ENCODE data around the gene TPM4. TPM values are rescaled to one million over a fixed set of nuclear protein-coding genes. Genes with fewer than 3 reads are reported as not detected.

The TPM4 gene
- polyA plus RNA-seq, 1 donor from 2014 or later: 119 TPM

GRCh38 chr19:16125737-16126495 is 49.6 kb downstream of the TPM4 start:
- no peaks in the 10 kb centered on the region for H3K36me3 ChIP-seq (ENCODE audit: insufficient read depth, low read length)
- no peaks in the 10 kb centered on the region for H3K79me2 ChIP-seq (replicated peaks; ENCODE audit: insufficient read depth, low read length)
- no peak overlapping the region for H2AFZ ChIP-seq (ENCODE audit: low read depth, low read length)
- no peak overlapping the region for H3K9ac ChIP-seq (ENCODE audit: low read length)
- H3K27ac ChIP-seq (ENCODE audit: low read length): no peak overlapping the region
- no peaks in the 10 kb centered on the region for H3K9me3 ChIP-seq (ENCODE audit: low read length)
- no peaks in the 10 kb centered on the region for H3F3A ChIP-seq (ENCODE audit: insufficient read depth, low read length, poor library complexity, severe bottlenecking)
- no peaks in the 10 kb centered on the region for H4K20me1 ChIP-seq (ENCODE audit: insufficient read depth)
- no peaks in the 10 kb centered on the region for H3K9me2 ChIP-seq (ENCODE audit: insufficient read depth, low read length)
- no peak overlapping the region for H3K4me2 ChIP-seq (ENCODE audit: low read length)
- TF ChIP-seq SMC3 (conservative IDR thresholded peaks at IDR 0.05; ENCODE audit: poor library complexity) (no peak), CTCF (IDR thresholded peaks at IDR 0.05; ENCODE audit: poor library complexity, severe bottlenecking) (no peak), MXI1 (conservative IDR thresholded peaks at IDR 0.05; ENCODE audit: poor library complexity, severe bottlenecking) (no peak), EZH2 (IDR thresholded peaks at IDR 0.05; ENCODE audit: borderline replicate concordance, insufficient read depth, low read length, poor library complexity, severe bottlenecking) (no peak), EP300 (conservative IDR thresholded peaks at IDR 0.05; ENCODE audit: poor library complexity, severe bottlenecking) (no peak), POLR2AphosphoS5 (IDR thresholded peaks at IDR 0.05) (no peak)
- no peak overlapping the region for H3K4me3 ChIP-seq (ENCODE audit: low read length)
- no peaks in the 10 kb centered on the region for H3K27me3 ChIP-seq (ENCODE audit: insufficient read depth, low read depth, low read length)

- H3K9me3 ChIP-seq (ENCODE audit: low read length): no peaks in the 10 kb centered on the region
- H3K4me3 ChIP-seq (ENCODE audit: low read length): no peak overlapping the region
- H4K20me1 ChIP-seq (ENCODE audit: insufficient read depth): no peaks in the 10 kb centered on the region
- H3F3A ChIP-seq (ENCODE audit: insufficient read depth, low read length, poor library complexity, severe bottlenecking): no peaks in the 10 kb centered on the region
- no peak overlapping the region for H3K4me2 ChIP-seq (ENCODE audit: low read length)
- no peaks in the 10 kb centered on the region for H3K9me2 ChIP-seq (ENCODE audit: insufficient read depth, low read length)
- H3K79me2 ChIP-seq (replicated peaks; ENCODE audit: insufficient read depth, low read length): no peaks in the 10 kb centered on the region
- no peaks in the 10 kb centered on the region for H3K36me3 ChIP-seq (ENCODE audit: insufficient read depth, low read length)
- no peak overlapping the region for H3K9ac ChIP-seq (ENCODE audit: low read length)
- H2AFZ ChIP-seq (ENCODE audit: low read depth, low read length): no peak overlapping the region
- TF ChIP-seq EZH2 (IDR thresholded peaks at IDR 0.05; ENCODE audit: borderline replicate concordance, insufficient read depth, low read length, poor library complexity, severe bottlenecking) (no peak), EP300 (conservative IDR thresholded peaks at IDR 0.05; ENCODE audit: poor library complexity, severe bottlenecking) (no peak), CTCF (IDR thresholded peaks at IDR 0.05; ENCODE audit: poor library complexity, severe bottlenecking) (no peak)
- H3K27me3 ChIP-seq (ENCODE audit: insufficient read depth, low read depth, low read length): no peaks in the 10 kb centered on the region
- H3K27ac ChIP-seq (ENCODE audit: low read length): no peak overlapping the region
Measured at GRCh38 chr19:16127080-16127479, 50.8 kb downstream of the TPM4 start.

- Histone ChIP-seq H3K79me2 (replicated peaks; ENCODE audit: insufficient read depth, low read length) (no peaks in the 10 kb centered on the region), H3F3A (ENCODE audit: insufficient read depth, low read length, poor library complexity, severe bottlenecking) (no peaks in the 10 kb centered on the region), H3K9me2 (ENCODE audit: insufficient read depth, low read length) (no peaks in the 10 kb centered on the region), H3K27ac (ENCODE audit: low read length) (no peak overlapping the region), H2AFZ (ENCODE audit: low read depth, low read length) (no peak overlapping the region), H3K9me3 (ENCODE audit: low read length) (no peaks in the 10 kb centered on the region), H3K4me3 (ENCODE audit: low read length) (no peak overlapping the region), H4K20me1 (ENCODE audit: insufficient read depth) (no peaks in the 10 kb centered on the region), H3K36me3 (ENCODE audit: insufficient read depth, low read length) (no peaks in the 10 kb centered on the region), H3K4me2 (ENCODE audit: low read length) (no peak overlapping the region), H3K27me3 (ENCODE audit: insufficient read depth, low read depth, low read length) (no peaks in the 10 kb centered on the region), H3K9ac (ENCODE audit: low read length) (no peak overlapping the region)
- TF ChIP-seq TAF1 (IDR thresholded peaks at IDR 0.05; ENCODE audit: low read depth) (no peak), SMC3 (conservative IDR thresholded peaks at IDR 0.05; ENCODE audit: poor library complexity) (no peak), POLR2AphosphoS5 (IDR thresholded peaks at IDR 0.05) (no peak), EZH2 (IDR thresholded peaks at IDR 0.05; ENCODE audit: borderline replicate concordance, insufficient read depth, low read length, poor library complexity, severe bottlenecking) (no peak), RAD21 (conservative IDR thresholded peaks at IDR 0.05) (no peak), CTCF (IDR thresholded peaks at IDR 0.05; ENCODE audit: poor library complexity, severe bottlenecking) (no peak), MXI1 (conservative IDR thresholded peaks at IDR 0.05; ENCODE audit: poor library complexity, severe bottlenecking) (no peak), REST (IDR thresholded peaks at IDR 0.05; ENCODE audit: borderline replicate concordance) (no peak), EP300 (conservative IDR thresholded peaks at IDR 0.05; ENCODE audit: poor library complexity, severe bottlenecking) (no peak)
Measured at GRCh38 chr19:16127776-16128371, 51.6 kb downstream of the TPM4 start.
